K562 (cell line): Measurements from ENCODE around the gene VWA7. TPM values are rescaled to one million over a fixed set of nuclear protein-coding genes. Genes with fewer than 3 reads are reported as not detected.

ENCODE experiments used
- GTF2F1 ChIP-seq: IDR thresholded peaks from 2 replicates; pipeline ENCODE4 v1.6.1; 2011; ENCODE audit warnings: low read depth, low read length, improper control_type of control experiment
- HEY1 ChIP-seq: fragments of 250-450 bp; sonication (Bioruptor Pico); IDR thresholded peaks from 2 replicates; pipeline ENCODE4 v1.5.0; 2020; ENCODE audit warnings: mild to moderate bottlenecking, moderate library complexity, borderline replicate concordance
- MAFF ChIP-seq: IDR thresholded peaks from 2 replicates; pipeline ENCODE4 v1.6.1; 2012; ENCODE audit warnings: low read length, improper control_type of control experiment
- MYC ChIP-seq, 2 experiments: fragments of 250-450 bp in 1 of 2; sonication (Bioruptor Pico) in 1 of 2; IDR thresholded peaks; 2 replicates each; pipeline versions ENCODE4 v1.5.1 to v1.6.1; 2012 to 2021; ENCODE audit warnings: low read depth in 2 of 2, borderline replicate concordance in 1 of 2, improper control_type of control experiment in 1 of 2, low read length in 1 of 2, mild to moderate bottlenecking in 1 of 2, moderate library complexity in 1 of 2
- NCOA1 ChIP-seq: fragments of 450-650 bp; IDR thresholded peaks from 2 replicates; pipeline ENCODE4 v1.6.1; 2016; ENCODE audit warnings: low read depth
- NFE2 ChIP-seq: IDR thresholded peaks from 2 replicates; pipeline ENCODE4 v1.6.1; 2014; ENCODE audit warnings: antibody characterized with exemption, low read depth
- PPARD ChIP-seq: fragments of 250-450 bp; sonication (Bioruptor Pico); IDR thresholded peaks from 2 replicates; pipeline ENCODE4 v1.8.0; 2022; ENCODE audit warnings: inconsistent platforms, mild to moderate bottlenecking, moderate library complexity
- PTRF ChIP-seq: fragments of 450-650 bp; IDR thresholded peaks from 2 replicates; pipeline ENCODE4 v1.6.1; 2016; ENCODE audit warnings: mild to moderate bottlenecking, missing genetic modification characterization, missing compliant biosample characterization
- RB1 ChIP-seq: fragments of 450-650 bp; IDR thresholded peaks from 2 replicates; pipeline ENCODE4 v1.6.1; 2017; ENCODE audit warnings: low read depth, mild to moderate bottlenecking
- RBM39 ChIP-seq: fragments of 200-400 bp; formaldehyde crosslinking; optimal IDR thresholded peaks from 2 replicates; pipeline ENCODE3; 2018; ENCODE audit warnings: low read depth, low read length
- SMARCE1 ChIP-seq: fragments of 450-650 bp; IDR thresholded peaks from 2 replicates; pipeline ENCODE4 v1.7.1; 2016; ENCODE audit warnings: mild to moderate bottlenecking
- SREBF1 ChIP-seq: fragments of 150-350 bp; IDR thresholded peaks from 2 replicates; pipeline ENCODE4 v1.6.1; 2014; ENCODE audit warnings: antibody characterized with exemption, low read depth, low read length, borderline replicate concordance
- TRIM28 ChIP-seq: fragments of 450-650 bp; IDR thresholded peaks from 2 replicates; pipeline ENCODE4 v1.6.1; 2017
- YY1 ChIP-seq, 3 experiments: IDR thresholded peaks; 2 replicates each; pipeline ENCODE4 v1.6.1; 2011; ENCODE audit warnings: low read length in 2 of 3, mild to moderate bottlenecking in 2 of 3, moderate library complexity in 2 of 3, borderline replicate concordance in 1 of 3, control low read depth in 1 of 3, low read depth in 1 of 3; ENCODE audit not compliant: insufficient read depth in 3 of 3, insufficient replicate concordance in 2 of 3, control insufficient read depth in 1 of 3, insufficient read length in 1 of 3; ENCODE audit errors: extremely low read depth in 1 of 3
- ZFP36 ChIP-seq: fragments of 150-350 bp; IDR thresholded peaks from 2 replicates; pipeline ENCODE4 v1.6.1; 2018; ENCODE audit warnings: low read length, low read depth; ENCODE audit not compliant: partially characterized antibody
- ZNF217 ChIP-seq: sonication (generic); formaldehyde crosslinking; IDR thresholded peaks from 2 replicates; pipeline ENCODE4 v1.8.0; 2022; ENCODE audit warnings: mild to moderate bottlenecking, missing genetic modification reagents
- polyA plus RNA-seq, 8 experiments: library from polyadenylated mRNA; depleted of rRNA in 4 of 8; stranded (reverse) in 5 of 8; unstranded in 3 of 8; fragments of >200 nt; fragmentation: Nextera tagmentation in 2 of 8; fragmentation: Illumina TruSeq in 1 of 8; extraction: Ambion mirVana in 2 of 8; extraction: Trizol in 1 of 8; gene quantifications; 2 replicates each; pipeline versions ENCODE4 v1.2.1 to v1.2.3, GENCODE V29; 2011 to 2014; ENCODE audit warnings: inconsistent platforms in 1 of 8, missing spikeins in 1 of 8
- total RNA-seq, 7 experiments: library from RNA; depleted of rRNA in 6 of 7; stranded (reverse); fragments of >200 nt in 6 of 7; fragmentation: Illumina TruSeq in 2 of 7; extraction: Trizol in 2 of 7; gene quantifications; 2 replicates each; pipeline versions ENCODE4 v1.2.1 to v1.2.3, GENCODE V29; 2011 to 2021; ENCODE audit warnings: low replicate concordance in 1 of 7
- TF ChIP-seq, protein P1 (sequence below): sonication (generic); formaldehyde crosslinking; IDR thresholded peaks from 2 replicates; pipeline ENCODE4 v1.8.0; 2022; ENCODE audit warnings: mild to moderate bottlenecking, low read depth, missing genetic modification reagents
- TF ChIP-seq, protein P2 (sequence below), 2 experiments: fragments of 250-450 bp in 1 of 2; fragments of 450-650 bp in 1 of 2; sonication (Bioruptor Pico) in 1 of 2; IDR thresholded peaks; 2 replicates each; pipeline versions ENCODE4 v1.6.1 to v1.8.0; 2016 to 2021; ENCODE audit warnings: mild to moderate bottlenecking in 2 of 2, moderate library complexity in 2 of 2, missing compliant biosample characterization in 1 of 2, missing genetic modification characterization in 1 of 2
- TF ChIP-seq, protein P3 (sequence below): fragments of 250-450 bp; sonication (Bioruptor Pico); IDR thresholded peaks from 2 replicates; pipeline ENCODE4 v1.5.0; 2021
- TF ChIP-seq, protein P4 (sequence below): sonication (generic); formaldehyde crosslinking; IDR thresholded peaks from 2 replicates; pipeline ENCODE4 v1.8.1; 2023; ENCODE audit warnings: mild to moderate bottlenecking, missing genetic modification reagents

The VWA7 gene
- total and polyA plus RNA-seq, 9 of the 15 experiments (the other 6 are each of a cell fraction or from before 2014, with no cell fraction given): 0.18 to 2.9 (median 0.95) TPM

DNA sequence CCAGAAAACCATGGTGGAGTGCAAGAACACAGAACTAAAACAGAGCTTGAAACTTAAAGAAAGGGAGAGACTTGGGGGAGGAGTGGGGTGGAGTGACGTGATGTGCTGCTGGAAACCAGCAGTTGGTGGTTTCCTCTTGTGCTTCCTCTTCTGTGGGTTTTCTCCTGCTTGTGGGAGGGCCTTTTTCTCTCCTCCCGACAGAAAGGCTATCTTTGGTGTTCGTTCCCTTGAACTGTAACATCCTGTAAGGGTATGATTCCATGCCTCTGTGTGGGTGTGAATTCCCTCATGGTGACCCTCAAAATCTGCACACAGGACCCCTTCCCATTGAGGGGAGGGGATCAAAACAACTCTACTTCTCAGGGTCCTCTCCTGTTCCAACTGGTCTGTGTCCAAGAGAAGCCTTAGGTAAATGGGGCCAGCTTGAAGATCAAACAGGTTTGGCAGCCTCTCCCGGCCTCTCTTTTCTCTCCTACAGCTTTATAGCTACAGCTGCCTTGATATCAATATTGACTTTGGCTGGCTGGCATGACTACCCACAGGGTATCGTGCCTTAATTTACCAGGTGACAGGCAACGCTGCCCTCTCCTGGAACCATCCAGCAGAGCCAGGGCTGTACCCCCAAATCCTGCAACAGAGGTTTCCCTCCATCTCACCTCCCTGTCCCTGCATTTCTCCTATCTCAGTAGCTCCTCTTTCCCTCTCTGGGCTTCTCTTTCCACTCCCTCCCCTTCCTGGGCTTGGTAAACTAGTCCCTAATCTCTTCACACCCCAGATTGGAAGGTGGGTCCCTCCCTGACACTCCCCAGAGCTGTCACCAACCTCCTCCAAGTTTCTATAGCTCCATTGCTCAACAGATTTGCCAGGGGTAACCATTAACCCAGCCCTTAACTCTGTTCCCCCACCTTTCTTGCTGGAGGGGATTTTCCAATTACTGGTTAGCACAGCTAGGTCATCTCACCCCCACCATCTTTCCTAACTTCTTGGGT is 38.8 kb downstream of the VWA7 start (continued):
- peak; percentile 61; the same call in 1 of the 2 replicates for TF ChIP-seq SREBF1
- no peak; the same call in 1 of the 2 replicates for TF ChIP-seq TRIM28
- peak; percentile 90; the same call in 1 of the 2 replicates for TF ChIP-seq GTF2F1
- no peak for TF ChIP-seq RBM39
- TF ChIP-seq, protein P1, sequence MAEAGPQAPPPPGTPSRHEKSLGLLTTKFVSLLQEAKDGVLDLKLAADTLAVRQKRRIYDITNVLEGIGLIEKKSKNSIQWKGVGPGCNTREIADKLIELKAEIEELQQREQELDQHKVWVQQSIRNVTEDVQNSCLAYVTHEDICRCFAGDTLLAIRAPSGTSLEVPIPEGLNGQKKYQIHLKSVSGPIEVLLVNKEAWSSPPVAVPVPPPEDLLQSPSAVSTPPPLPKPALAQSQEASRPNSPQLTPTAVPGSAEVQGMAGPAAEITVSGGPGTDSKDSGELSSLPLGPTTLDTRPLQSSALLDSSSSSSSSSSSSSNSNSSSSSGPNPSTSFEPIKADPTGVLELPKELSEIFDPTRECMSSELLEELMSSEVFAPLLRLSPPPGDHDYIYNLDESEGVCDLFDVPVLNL (CRISPR knock-in tag): no peak
- TF ChIP-seq SMARCE1: no peak
- no peak for TF ChIP-seq PTRF (tag)
- peak; percentile 69; the same call in 1 of the 2 replicates for TF ChIP-seq MYC (IDR thresholded peaks at IDR 0.05; ENCODE audit: low read depth, low read length)
- TF ChIP-seq MYC (CRISPR knock-in tag; IDR thresholded peaks at IDR 0.05; ENCODE audit: borderline replicate concordance, low read depth): peak; percentile 60
- TF ChIP-seq NFE2: no peak
- no peak for TF ChIP-seq RB1
- TF ChIP-seq PPARD (CRISPR knock-in tag): no peak
- TF ChIP-seq ZNF217 (CRISPR knock-in tag): no peak
- TF ChIP-seq ZFP36: no peak
- TF ChIP-seq, protein P2, sequence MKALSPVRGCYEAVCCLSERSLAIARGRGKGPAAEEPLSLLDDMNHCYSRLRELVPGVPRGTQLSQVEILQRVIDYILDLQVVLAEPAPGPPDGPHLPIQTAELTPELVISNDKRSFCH (CRISPR knock-in tag; IDR thresholded peaks at IDR 0.05): no peak
- TF ChIP-seq, protein P2 (tag; IDR thresholded peaks at IDR 0.05): peak; percentile 87
- no peak for TF ChIP-seq NCOA1
- no peak for TF ChIP-seq MAFF
- TF ChIP-seq YY1 (IDR thresholded peaks at IDR 0.05; ENCODE audit: borderline replicate concordance in 1 of 3, control insufficient read depth in 1 of 3, extremely low read depth in 1 of 3, insufficient read depth in 3 of 3, insufficient read length in 1 of 3, insufficient replicate concordance in 2 of 3, low read depth in 1 of 3, low read length in 2 of 3): peak in 1 of 3 experiments; percentile 77
- TF ChIP-seq, protein P3, sequence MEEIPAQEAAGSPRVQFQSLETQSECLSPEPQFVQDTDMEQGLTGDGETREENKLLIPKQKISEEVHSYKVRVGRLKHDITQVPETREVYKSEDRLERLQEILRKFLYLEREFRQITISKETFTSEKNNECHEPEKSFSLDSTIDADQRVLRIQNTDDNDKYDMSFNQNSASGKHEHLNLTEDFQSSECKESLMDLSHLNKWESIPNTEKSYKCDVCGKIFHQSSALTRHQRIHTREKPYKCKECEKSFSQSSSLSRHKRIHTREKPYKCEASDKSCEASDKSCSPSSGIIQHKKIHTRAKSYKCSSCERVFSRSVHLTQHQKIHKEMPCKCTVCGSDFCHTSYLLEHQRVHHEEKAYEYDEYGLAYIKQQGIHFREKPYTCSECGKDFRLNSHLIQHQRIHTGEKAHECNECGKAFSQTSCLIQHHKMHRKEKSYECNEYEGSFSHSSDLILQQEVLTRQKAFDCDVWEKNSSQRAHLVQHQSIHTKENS: no peak
- TF ChIP-seq HEY1: no peak
- TF ChIP-seq, protein P4, sequence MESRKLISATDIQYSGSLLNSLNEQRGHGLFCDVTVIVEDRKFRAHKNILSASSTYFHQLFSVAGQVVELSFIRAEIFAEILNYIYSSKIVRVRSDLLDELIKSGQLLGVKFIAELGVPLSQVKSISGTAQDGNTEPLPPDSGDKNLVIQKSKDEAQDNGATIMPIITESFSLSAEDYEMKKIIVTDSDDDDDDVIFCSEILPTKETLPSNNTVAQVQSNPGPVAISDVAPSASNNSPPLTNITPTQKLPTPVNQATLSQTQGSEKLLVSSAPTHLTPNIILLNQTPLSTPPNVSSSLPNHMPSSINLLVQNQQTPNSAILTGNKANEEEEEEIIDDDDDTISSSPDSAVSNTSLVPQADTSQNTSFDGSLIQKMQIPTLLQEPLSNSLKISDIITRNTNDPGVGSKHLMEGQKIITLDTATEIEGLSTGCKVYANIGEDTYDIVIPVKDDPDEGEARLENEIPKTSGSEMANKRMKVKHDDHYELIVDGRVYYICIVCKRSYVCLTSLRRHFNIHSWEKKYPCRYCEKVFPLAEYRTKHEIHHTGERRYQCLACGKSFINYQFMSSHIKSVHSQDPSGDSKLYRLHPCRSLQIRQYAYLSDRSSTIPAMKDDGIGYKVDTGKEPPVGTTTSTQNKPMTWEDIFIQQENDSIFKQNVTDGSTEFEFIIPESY (CRISPR knock-in tag): no peak
